ENCODE measurements around the gene IFT25. TPM values are rescaled to one million over a fixed set of nuclear protein-coding genes. Genes with fewer than 3 reads are reported as not detected.
"Not testable (repeated sequence)": the region's sequence is repeated elsewhere in the genome, so short reads cannot be mapped to it uniquely, and the experiment has no call there.

Gene IFT25
- total and polyA plus RNA-seq, 2 donors (not counting 3 experiments of a cell fraction or from before 2014, with no cell fraction given) = 13.0 to 34.0 TPM

DNA sequence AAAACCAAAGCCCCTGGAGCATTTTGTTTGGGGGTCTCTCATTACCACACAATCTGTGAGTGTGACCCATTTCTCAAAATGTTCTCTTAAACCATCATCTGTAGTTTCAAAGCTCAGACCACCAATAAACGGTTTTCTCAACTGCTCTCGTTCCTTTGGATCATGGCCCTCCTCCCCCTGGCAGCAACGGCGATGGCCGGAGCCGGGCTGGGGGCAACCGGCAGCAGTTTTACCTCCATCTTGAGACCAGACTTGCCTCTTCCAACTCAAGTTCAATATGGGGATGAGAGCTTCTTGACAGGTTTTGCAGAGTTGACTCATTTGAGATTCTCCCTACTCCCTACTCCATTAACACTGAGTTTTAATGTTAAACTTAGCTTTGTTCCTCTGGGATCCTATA, 30.4 kb upstream of the IFT25 start:
- no peak overlapping the region for H3K9ac ChIP-seq (replicated peaks; ENCODE audit: extremely low read depth, insufficient read depth, low read length)
- no peak overlapping the region for H3K4me2 ChIP-seq (ENCODE audit: insufficient read depth, low read length)
- H3K4me1 ChIP-seq (ENCODE audit: control insufficient read depth, extremely low read depth, insufficient read depth, low read length) = no peaks in the 10 kb centered on the region
- no peaks in the 10 kb centered on the region for H3K27me3 ChIP-seq (ENCODE audit: control insufficient read depth in 2 of 2, insufficient read depth in 2 of 2, low read length in 2 of 2)
- H3K9me3 ChIP-seq (replicated peaks; ENCODE audit: control insufficient read depth, insufficient read depth, low read length) = no peaks in the 10 kb centered on the region
- H3K79me2 ChIP-seq (ENCODE audit: control insufficient read depth, insufficient read depth, low read length) = no peaks in the 10 kb centered on the region
- dilution Hi-C loops (cut with MboI; ENCODE audit: extremely low pct_ligation_motif_present, low sequenced_read_pairs) = no loop called here
- FAIRE-seq (no peak), DNase-seq (ENCODE audit: low read depth, low spot score) (no peak)
- H3K27ac ChIP-seq (ENCODE audit: insufficient read depth, low read depth, low read length) = no peak overlapping the region
- no peaks in the 10 kb centered on the region for H3K36me3 ChIP-seq (ENCODE audit: control insufficient read depth in 2 of 2, extremely low read depth in 1 of 2, insufficient read depth in 2 of 2, low read length in 2 of 2)
- BruUV-seq (replicated peaks) = no TSS peak
- no peaks in the 10 kb centered on the region for H4K20me1 ChIP-seq (replicated peaks; ENCODE audit: control insufficient read depth, extremely low read depth, insufficient read depth, low read length)
- H2AFZ ChIP-seq (ENCODE audit: low read depth, low read length) = no peak overlapping the region
- H3K4me3 ChIP-seq (replicated peaks in 1 of 3; ENCODE audit: insufficient read depth in 1 of 3, low read depth in 1 of 3, low read length in 3 of 3) = no peak overlapping the region
- CTCF ChIA-PET = interaction anchor here (0.7 to 1.2 kb wide), 2 partner anchors 10 to 16 kb away, joined by 3 read pairs; no protein-coding TSS in a partner anchor
- TF ChIP-seq POLR2AphosphoS5 (IDR thresholded peaks at IDR 0.05; ENCODE audit: insufficient read depth, low read depth, low read length) (no peak), CTCF (IDR thresholded peaks at IDR 0.05; ENCODE audit: extremely low read depth in 1 of 2, insufficient read depth in 1 of 2, low read depth in 1 of 2, low read length in 2 of 2) (no peak), FOS (IDR thresholded peaks at IDR 0.05; ENCODE audit: borderline replicate concordance, insufficient read depth, low read length) (no peak)
- intact Hi-C loops (cut with micrococcal nuclease) = no loop called here
- no peaks in the 10 kb centered on the region for H3K9me1 ChIP-seq (replicated peaks; ENCODE audit: control insufficient read depth, extremely low read depth, insufficient read depth, low read length)
- POLR2A ChIA-PET = no interaction called here

- CTCF ChIA-PET = interaction anchor here (1.4 to 1.9 kb wide), 2 partner anchors 12 to 21 kb away, joined by 4 to 10 read pairs; no protein-coding TSS in a partner anchor
- dilution Hi-C loops (cut with MboI; ENCODE audit: extremely low pct_ligation_motif_present, low sequenced_read_pairs) = no loop called here
- no peak overlapping the region for H3K4me2 ChIP-seq (ENCODE audit: insufficient read depth, low read length)
These were observed 26.2 kb upstream of the IFT25 start for GRCh38 chr1:53971718-53972117.

DNA sequence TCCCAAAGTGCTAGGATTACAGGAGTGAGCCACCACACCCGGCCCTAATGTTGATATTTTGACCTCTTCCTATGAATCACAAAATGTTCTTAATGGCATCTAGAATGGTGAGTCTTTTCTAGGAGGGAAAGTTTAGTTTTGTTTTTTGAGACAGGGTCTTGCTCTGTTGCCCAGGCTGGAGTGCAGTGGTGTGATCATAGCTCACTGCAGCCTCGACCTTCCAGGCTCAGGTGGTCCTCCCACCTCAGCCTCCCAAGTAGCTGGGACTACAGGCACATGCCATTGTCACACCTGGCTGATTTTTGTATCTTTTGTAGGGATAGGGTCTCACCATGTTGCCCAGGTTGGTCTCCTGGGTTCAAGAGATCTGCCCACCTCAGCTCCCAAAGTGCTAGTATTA, 23.8 kb upstream of the IFT25 start:
- H3K79me2 ChIP-seq (ENCODE audit: control insufficient read depth, insufficient read depth, low read length); BruUV-seq (replicated peaks); POLR2A ChIA-PET; H3K9me1 ChIP-seq (replicated peaks; ENCODE audit: control insufficient read depth, extremely low read depth, insufficient read depth, low read length); H3K36me3 ChIP-seq (ENCODE audit: control insufficient read depth in 2 of 2, extremely low read depth in 1 of 2, insufficient read depth in 2 of 2, low read length in 2 of 2); H4K20me1 ChIP-seq (replicated peaks; ENCODE audit: control insufficient read depth, extremely low read depth, insufficient read depth, low read length); H3K9me3 ChIP-seq (replicated peaks; ENCODE audit: control insufficient read depth, insufficient read depth, low read length); H3K4me2 ChIP-seq (ENCODE audit: insufficient read depth, low read length); H3K9ac ChIP-seq (replicated peaks; ENCODE audit: extremely low read depth, insufficient read depth, low read length); H3K27me3 ChIP-seq (ENCODE audit: control insufficient read depth in 2 of 2, insufficient read depth in 2 of 2, low read length in 2 of 2); H2AFZ ChIP-seq (ENCODE audit: low read depth, low read length); DNase-seq (ENCODE audit: low read depth, low spot score); dilution Hi-C loops (cut with MboI; ENCODE audit: extremely low pct_ligation_motif_present, low sequenced_read_pairs); H3K4me3 ChIP-seq (replicated peaks in 1 of 3; ENCODE audit: insufficient read depth in 1 of 3, low read depth in 1 of 3, low read length in 3 of 3); H3K27ac ChIP-seq (ENCODE audit: insufficient read depth, low read depth, low read length); FAIRE-seq; intact Hi-C loops (cut with micrococcal nuclease); H3K4me1 ChIP-seq (ENCODE audit: control insufficient read depth, extremely low read depth, insufficient read depth, low read length): not testable (repeated sequence)
- CTCF ChIA-PET = interaction anchor here (1.2 kb wide), 1 partner anchor 91 kb away, joined by 3 read pairs; no protein-coding TSS in a partner anchor

More at GRCh38 chr1:53971718-53972117, 26.2 kb upstream of the IFT25 start:
- no peaks in the 10 kb centered on the region for H3K4me1 ChIP-seq (ENCODE audit: control insufficient read depth, extremely low read depth, insufficient read depth, low read length)
- H3K9ac ChIP-seq (replicated peaks; ENCODE audit: extremely low read depth, insufficient read depth, low read length) = no peak overlapping the region
- intact Hi-C loops (cut with micrococcal nuclease) = no loop called here
- no peaks in the 10 kb centered on the region for H3K9me3 ChIP-seq (replicated peaks; ENCODE audit: control insufficient read depth, insufficient read depth, low read length)
- H4K20me1 ChIP-seq (replicated peaks; ENCODE audit: control insufficient read depth, extremely low read depth, insufficient read depth, low read length) = no peaks in the 10 kb centered on the region
- no peak overlapping the region for H2AFZ ChIP-seq (ENCODE audit: low read depth, low read length)
- no peaks in the 10 kb centered on the region for H3K9me1 ChIP-seq (replicated peaks; ENCODE audit: control insufficient read depth, extremely low read depth, insufficient read depth, low read length)
- TF ChIP-seq MYC (IDR thresholded peaks at IDR 0.05; ENCODE audit: low read depth, low read length) (no peak), JUN (IDR thresholded peaks at IDR 0.05; ENCODE audit: borderline replicate concordance, insufficient read depth, insufficient read length, low read depth) (no peak), MAX (IDR thresholded peaks at IDR 0.05; ENCODE audit: insufficient read depth, insufficient read length) (no peak), POLR2AphosphoS5 (IDR thresholded peaks at IDR 0.05; ENCODE audit: insufficient read depth, low read depth, low read length) (no peak)
- FAIRE-seq (no peak), DNase-seq (ENCODE audit: low read depth, low spot score) (no peak)
- H3K79me2 ChIP-seq (ENCODE audit: control insufficient read depth, insufficient read depth, low read length) = no peaks in the 10 kb centered on the region
- H3K36me3 ChIP-seq (ENCODE audit: control insufficient read depth in 2 of 2, extremely low read depth in 1 of 2, insufficient read depth in 2 of 2, low read length in 2 of 2) = peaks cover 2 to 4% of the 10 kb centered on the region in 2 experiments
- POLR2A ChIA-PET = no interaction called here
- BruUV-seq (replicated peaks) = no TSS peak
- no peak overlapping the region for H3K4me3 ChIP-seq (replicated peaks in 1 of 3; ENCODE audit: insufficient read depth in 1 of 3, low read depth in 1 of 3, low read length in 3 of 3)
- H3K27me3 ChIP-seq (ENCODE audit: control insufficient read depth in 2 of 2, insufficient read depth in 2 of 2, low read length in 2 of 2) = no peaks in the 10 kb centered on the region
- H3K27ac ChIP-seq (ENCODE audit: insufficient read depth, low read depth, low read length) = no peak overlapping the region

Data from endothelial cell of umbilical vein (primary cell).